HG03064 (cell line): ENCODE data around the gene NRXN3.

Experiments
- ATAC-seq: cut with Tn5 transposase; IDR thresholded peaks from one replicate; pipeline ENCODE4 v1.9.1; 2021; ENCODE audit warnings: low read depth; ENCODE audit not compliant: unreplicated experiment

NRXN3 gene

GRCh38 chr14:79570648-79571047 is 1400.5 kb downstream of the NRXN3 start:
- ATAC-seq = no peak

- no peak for ATAC-seq
Measured at GRCh38 chr14:79571366-79571765, 1401.2 kb downstream of the NRXN3 start.

GRCh38 chr14:79573486-79573885 is 1403.3 kb downstream of the NRXN3 start:
- no peak for ATAC-seq

GRCh38 chr14:79575032-79575431 is 1404.9 kb downstream of the NRXN3 start:
- no peak for ATAC-seq

GRCh38 chr14:79576424-79576823 is 1406.3 kb downstream of the NRXN3 start:
- no peak for ATAC-seq

- no peak for ATAC-seq
Measured at GRCh38 chr14:79578470-79578869, 1408.3 kb downstream of the NRXN3 start.

- no peak for ATAC-seq
Measured at GRCh38 chr14:79580414-79580813, 1410.2 kb downstream of the NRXN3 start.

GRCh38 chr14:79580906-79581305 is 1410.7 kb downstream of the NRXN3 start:
- ATAC-seq = no peak

- no peak for ATAC-seq
Measured at GRCh38 chr14:79581912-79582576, 1411.9 kb downstream of the NRXN3 start.

GRCh38 chr14:79583738-79584408 is 1413.7 kb downstream of the NRXN3 start:
- no peak for ATAC-seq

GRCh38 chr14:79584679-79585078 is 1414.5 kb downstream of the NRXN3 start:
- no peak for ATAC-seq

GRCh38 chr14:79585845-79586244 is 1415.7 kb downstream of the NRXN3 start:
- no peak for ATAC-seq

GRCh38 chr14:79586416-79586815 is 1416.2 kb downstream of the NRXN3 start:
- ATAC-seq = no peak

- no peak for ATAC-seq
Measured at GRCh38 chr14:79586989-79587598, 1416.9 kb downstream of the NRXN3 start.

GRCh38 chr14:79587875-79588274 is 1417.7 kb downstream of the NRXN3 start:
- ATAC-seq = no peak

GRCh38 chr14:79588398-79588797 is 1418.2 kb downstream of the NRXN3 start:
- ATAC-seq = no peak

- ATAC-seq = no peak
Measured at GRCh38 chr14:79596551-79596950, 1426.4 kb downstream of the NRXN3 start.

- ATAC-seq = no peak
Measured at GRCh38 chr14:79597566-79597965, 1427.4 kb downstream of the NRXN3 start.

GRCh38 chr14:79598339-79598738 is 1428.2 kb downstream of the NRXN3 start:
- ATAC-seq = no peak

GRCh38 chr14:79599239-79599638 is 1429.1 kb downstream of the NRXN3 start:
- no peak for ATAC-seq

- ATAC-seq = no peak
Measured at GRCh38 chr14:79600406-79600805, 1430.2 kb downstream of the NRXN3 start.

- ATAC-seq = no peak
Measured at GRCh38 chr14:79601579-79601978, 1431.4 kb downstream of the NRXN3 start.
